BLaER1 (cell line): ENCODE measurements around the gene EBF3.

Experiments used
- H3K27ac ChIP-seq: shearing (Covaris generic); formaldehyde crosslinking; 2 replicates; pipeline ENCODE4 v1.8.1; 2022
- H3K27me3 ChIP-seq: shearing (Covaris generic); formaldehyde crosslinking; 2 replicates; pipeline ENCODE4 v1.8.1; 2022
- H3K36me3 ChIP-seq: shearing (Covaris generic); formaldehyde crosslinking; 2 replicates; pipeline ENCODE4 v1.8.1; 2022
- H3K4me1 ChIP-seq: shearing (Covaris generic); formaldehyde crosslinking; 2 replicates; pipeline ENCODE4 v1.8.1; 2022
- H3K4me2 ChIP-seq: shearing (Covaris generic); formaldehyde crosslinking; 2 replicates; pipeline ENCODE4 v1.8.1; 2022
- H3K4me3 ChIP-seq: shearing (Covaris generic); formaldehyde crosslinking; 2 replicates; pipeline ENCODE4 v1.8.1; 2022
- H3K9ac ChIP-seq: shearing (Covaris generic); formaldehyde crosslinking; 2 replicates; pipeline ENCODE4 v1.8.1; 2022
- H3K9me3 ChIP-seq: shearing (Covaris generic); formaldehyde crosslinking; 2 replicates; pipeline ENCODE4 v1.8.1; 2022
- H4K20me1 ChIP-seq: shearing (Covaris generic); formaldehyde crosslinking; 2 replicates; pipeline ENCODE4 v1.8.1; 2022
- Cebpa-rat ChIP-seq: shearing (Covaris generic); IDR thresholded peaks from 2 replicates; pipeline ENCODE4 v1.8.1; 2022

Gene EBF3

DNA sequence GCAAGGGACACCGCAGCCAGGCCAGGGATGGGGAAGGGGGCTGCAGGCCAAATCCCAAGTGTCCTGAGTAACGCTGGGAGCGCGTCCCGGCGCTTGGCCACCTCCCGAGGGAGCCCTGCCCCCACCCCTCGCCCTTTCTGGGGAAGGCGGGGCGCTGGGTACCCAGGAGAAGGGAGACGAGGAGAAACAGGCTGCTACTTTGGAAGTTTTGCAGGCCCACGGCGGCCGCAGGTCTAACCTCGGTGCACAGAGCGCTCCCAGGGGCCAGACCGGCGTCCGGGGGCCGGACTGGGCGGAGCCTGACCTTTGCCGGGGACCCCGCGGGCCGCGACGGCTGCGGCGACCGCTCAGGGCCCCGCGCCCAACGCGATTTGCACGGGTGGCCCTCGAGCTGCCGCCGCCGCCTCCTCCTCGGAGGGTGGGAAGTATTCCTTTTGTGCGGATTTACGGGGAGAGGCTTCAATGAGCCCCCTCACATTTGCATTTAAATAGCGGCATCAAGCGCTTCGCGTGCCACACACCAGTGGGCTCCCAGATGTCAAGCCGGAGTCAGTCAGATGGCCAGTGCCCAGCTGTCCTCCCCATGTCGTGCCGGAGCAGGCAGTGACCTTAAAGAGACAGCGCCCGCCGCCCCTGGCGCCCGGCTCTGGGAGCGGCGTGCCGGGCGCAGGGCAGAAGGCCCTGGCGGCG, 3.0 kb upstream of the EBF3 start:
- Histone ChIP-seq H3K4me1 (peaks cover 61% of the 10 kb centered on the region), H3K27me3 (peaks cover 100% of the 10 kb centered on the region), H3K4me2 (peak overlapping the region; percentile 26; the same call in 1 of the 2 replicates), H3K27ac (no peak overlapping the region), H3K9ac (no peak overlapping the region), H4K20me1 (peaks cover 91% of the 10 kb centered on the region), H3K9me3 (peaks cover 11% of the 10 kb centered on the region; the same call in 1 of the 2 replicates), H3K36me3 (no peaks in the 10 kb centered on the region), H3K4me3 (peak overlapping the region; percentile 32; the same call in 1 of the 2 replicates)
- TF ChIP-seq Cebpa-rat, result no peak

DNA sequence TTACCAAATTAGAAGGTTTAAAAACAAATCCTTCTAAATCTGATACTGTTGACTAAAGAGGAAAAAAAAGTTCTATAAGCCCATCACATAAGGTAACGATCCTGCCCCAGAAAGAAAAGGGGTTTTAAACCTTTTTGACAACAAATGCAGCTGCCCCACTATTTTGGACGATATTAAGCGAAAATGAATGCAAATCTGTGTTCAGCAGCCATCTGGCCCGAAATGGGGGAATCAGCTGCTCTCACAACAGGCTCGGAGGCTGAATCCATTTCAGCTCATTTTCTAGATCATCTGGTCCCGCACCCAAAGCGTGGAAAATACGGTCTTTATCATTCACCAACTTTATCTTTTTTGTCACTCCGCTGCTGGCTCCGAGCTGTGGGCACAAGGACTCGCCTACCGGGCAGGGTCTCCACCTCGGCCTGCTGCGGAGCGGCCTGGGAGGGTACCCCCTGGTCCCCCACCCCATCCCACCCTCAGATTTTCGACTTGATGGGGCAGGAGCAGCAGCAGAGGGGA, 2.4 kb upstream of the EBF3 start:
- peaks cover 56% of the 10 kb centered on the region for H3K4me1 ChIP-seq
- TF ChIP-seq Cebpa-rat, result no peak
- peaks cover 100% of the 10 kb centered on the region for H3K27me3 ChIP-seq
- no peak overlapping the region for H3K27ac ChIP-seq
- no peaks in the 10 kb centered on the region for H3K36me3 ChIP-seq
- no peak overlapping the region for H3K4me3 ChIP-seq
- peaks cover 11% of the 10 kb centered on the region; the same call in 1 of the 2 replicates for H3K9me3 ChIP-seq
- H3K9ac ChIP-seq, result no peak overlapping the region
- H3K4me2 ChIP-seq, result no peak overlapping the region
- peaks cover 96% of the 10 kb centered on the region for H4K20me1 ChIP-seq

GRCh38 chr10:129965959-129966358, 1.9 kb upstream of the EBF3 start:
- no peak for TF ChIP-seq Cebpa-rat
- Histone ChIP-seq H4K20me1 (peaks cover 100% of the 10 kb centered on the region), H3K9me3 (peaks cover 11% of the 10 kb centered on the region; the same call in 1 of the 2 replicates), H3K9ac (no peak overlapping the region), H3K4me2 (no peak overlapping the region), H3K27me3 (peaks cover 100% of the 10 kb centered on the region), H3K4me3 (no peak overlapping the region), H3K36me3 (no peaks in the 10 kb centered on the region), H3K4me1 (peaks cover 51% of the 10 kb centered on the region), H3K27ac (no peak overlapping the region)

GRCh38 chr10:129965425-129965808, 1.3 kb upstream of the EBF3 start:
- Histone ChIP-seq H3K4me3 (peak overlapping the region; percentile 67; the same call in 1 of the 2 replicates), H3K9ac (no peak overlapping the region), H4K20me1 (peaks cover 100% of the 10 kb centered on the region), H3K36me3 (no peaks in the 10 kb centered on the region), H3K4me1 (peaks cover 46% of the 10 kb centered on the region), H3K4me2 (peak overlapping the region; percentile 97), H3K27me3 (peaks cover 100% of the 10 kb centered on the region), H3K9me3 (peaks cover 11% of the 10 kb centered on the region; the same call in 1 of the 2 replicates), H3K27ac (no peak overlapping the region)
- TF ChIP-seq Cebpa-rat, result no peak

DNA sequence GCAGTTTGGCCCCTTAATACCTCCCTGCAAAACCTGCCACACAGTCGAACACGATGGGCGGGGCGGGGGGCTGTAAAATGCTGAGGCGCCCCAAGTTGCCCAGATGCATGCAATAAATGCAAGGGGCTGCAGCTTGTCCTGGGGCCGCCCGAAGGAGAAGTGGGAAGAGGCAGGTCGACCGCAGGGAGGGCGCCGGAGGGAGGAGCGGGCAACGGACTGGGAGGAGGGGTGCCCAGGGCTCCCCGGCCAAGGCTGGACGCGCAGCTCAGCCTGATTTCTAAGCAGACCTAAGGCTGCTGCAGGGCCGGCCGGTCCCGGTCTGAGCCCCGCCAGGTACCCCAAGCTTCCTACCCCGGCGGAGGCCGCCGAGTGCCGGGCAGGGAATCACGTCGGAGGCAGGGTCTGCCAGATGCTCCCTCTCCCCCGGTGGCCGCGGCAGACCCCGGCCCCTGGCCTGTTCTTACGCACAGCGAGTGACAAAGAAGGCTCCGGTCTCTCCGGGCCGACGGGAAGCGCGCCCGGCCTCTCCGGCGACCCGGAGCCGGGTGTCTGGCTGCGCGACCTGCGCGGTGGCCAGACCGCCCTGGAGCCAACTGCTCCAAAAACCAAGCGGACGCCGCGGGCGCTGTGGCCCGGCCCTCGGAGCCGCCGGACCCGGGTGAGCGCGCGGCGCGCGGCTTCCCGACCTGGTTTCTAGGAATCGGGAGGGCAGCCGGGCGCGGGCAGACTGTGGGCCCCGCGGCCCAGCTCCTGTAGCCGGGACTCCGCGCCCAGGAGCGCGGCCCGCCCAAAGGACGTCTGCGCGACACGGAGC, 744 bp upstream of the EBF3 start:
- Histone ChIP-seq H3K36me3 (no peaks in the 10 kb centered on the region), H3K9me3 (peaks cover 11% of the 10 kb centered on the region; the same call in 1 of the 2 replicates), H3K4me3 (peak overlapping the region; percentile 67), H3K4me2 (peak overlapping the region; percentile 97), H4K20me1 (peaks cover 100% of the 10 kb centered on the region), H3K9ac (no peak overlapping the region), H3K27me3 (peaks cover 100% of the 10 kb centered on the region), H3K4me1 (peaks cover 43% of the 10 kb centered on the region), H3K27ac (no peak overlapping the region)
- TF ChIP-seq Cebpa-rat, result no peak

- Histone ChIP-seq H3K4me3 (peak overlapping the region; percentile 67), H3K4me2 (peak overlapping the region; percentile 97), H3K4me1 (peaks cover 46% of the 10 kb centered on the region), H4K20me1 (peaks cover 100% of the 10 kb centered on the region), H3K27me3 (peaks cover 100% of the 10 kb centered on the region), H3K27ac (no peak overlapping the region), H3K9me3 (no peaks in the 10 kb centered on the region), H3K36me3 (no peaks in the 10 kb centered on the region), H3K9ac (no peak overlapping the region)
- no peak for TF ChIP-seq Cebpa-rat
Measured at GRCh38 chr10:129962872-129963640, 1.0 kb downstream of the EBF3 start.

GRCh38 chr10:129962031-129962871, 1.8 kb downstream of the EBF3 start:
- Histone ChIP-seq H3K27ac (no peak overlapping the region), H3K36me3 (no peaks in the 10 kb centered on the region), H3K27me3 (peaks cover 100% of the 10 kb centered on the region), H3K4me1 (peaks cover 41% of the 10 kb centered on the region), H3K9ac (no peak overlapping the region), H4K20me1 (peaks cover 100% of the 10 kb centered on the region), H3K9me3 (no peaks in the 10 kb centered on the region), H3K4me3 (no peak overlapping the region), H3K4me2 (no peak overlapping the region)
- no peak for TF ChIP-seq Cebpa-rat

DNA sequence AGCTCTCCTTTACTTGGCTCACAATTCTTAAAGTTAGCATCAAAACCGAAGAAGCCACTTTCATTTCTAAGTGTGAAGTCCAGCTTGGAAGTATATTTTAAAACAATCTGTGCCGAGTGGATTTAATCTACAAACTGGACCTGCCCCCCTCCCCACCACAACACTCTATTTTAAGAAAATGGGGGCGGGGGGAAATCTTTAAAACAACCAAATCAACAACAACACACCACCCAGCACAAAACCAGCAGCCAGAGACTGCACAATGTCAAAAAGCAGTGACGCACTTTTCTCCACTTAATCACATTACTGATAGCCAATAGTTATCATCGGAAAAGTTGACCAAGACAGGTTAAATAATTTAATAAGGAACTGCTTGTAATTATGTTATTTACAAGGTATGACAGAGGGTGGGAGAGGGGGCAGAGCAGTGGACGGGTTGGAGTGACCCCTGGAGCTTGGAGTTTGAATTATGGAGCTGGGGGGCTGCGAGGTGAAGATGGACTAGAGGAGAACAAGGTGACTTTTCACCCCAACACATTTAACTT, 2.8 kb downstream of the EBF3 start:
- peaks cover 36% of the 10 kb centered on the region for H3K4me1 ChIP-seq
- H3K4me2 ChIP-seq, result no peak overlapping the region
- peaks cover 100% of the 10 kb centered on the region for H3K27me3 ChIP-seq
- H3K27ac ChIP-seq, result no peak overlapping the region
- no peaks in the 10 kb centered on the region for H3K36me3 ChIP-seq
- no peaks in the 10 kb centered on the region for H3K9me3 ChIP-seq
- no peak overlapping the region for H3K4me3 ChIP-seq
- peaks cover 100% of the 10 kb centered on the region for H4K20me1 ChIP-seq
- no peak for TF ChIP-seq Cebpa-rat
- H3K9ac ChIP-seq, result no peak overlapping the region
